AG08396 (cell line): ENCODE results near the gene B3GNT9.
A peak's percentile ranks its signal among the peaks of the same experiment; 100 is the strongest.

Source experiments
- DNase-seq: peaks from one replicate; pipeline ENCODE4 v3.0.0; 2012; ENCODE audit warnings: low spot score, mixed read lengths

B3GNT9 gene

DNA sequence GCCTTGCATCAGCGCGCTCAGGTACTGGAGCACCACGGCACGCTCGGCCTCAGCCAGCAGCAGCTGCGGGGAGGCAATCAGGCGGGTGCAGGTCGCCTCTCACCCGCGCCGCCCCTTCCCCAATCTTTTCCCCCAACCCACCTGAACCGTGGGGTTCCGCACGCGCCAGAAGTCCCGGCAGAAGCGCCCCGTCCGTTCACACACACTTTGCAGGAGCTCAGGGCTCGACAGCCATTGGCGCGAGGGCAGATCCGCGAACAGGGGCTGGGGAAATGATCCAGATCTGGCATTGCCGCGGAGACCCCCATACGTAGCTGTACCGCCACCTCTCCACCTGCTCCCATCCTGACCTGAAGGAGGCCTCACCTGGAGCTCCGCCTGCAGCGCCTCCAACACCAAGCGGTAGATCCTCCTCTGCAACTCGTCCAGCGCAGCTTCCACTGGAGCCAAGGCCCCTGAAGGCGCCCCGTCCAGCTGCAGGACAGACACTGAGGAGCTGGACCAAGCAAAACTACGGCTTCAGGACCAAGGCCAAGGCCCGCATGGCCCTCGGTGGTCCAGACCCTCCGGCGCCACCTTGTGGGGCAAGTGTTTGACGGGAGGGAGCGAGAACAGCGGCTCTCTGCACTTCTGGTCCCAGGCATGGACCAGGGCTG, 34.3 kb upstream of the B3GNT9 start:
- DNase-seq: peak; percentile 87

DNA sequence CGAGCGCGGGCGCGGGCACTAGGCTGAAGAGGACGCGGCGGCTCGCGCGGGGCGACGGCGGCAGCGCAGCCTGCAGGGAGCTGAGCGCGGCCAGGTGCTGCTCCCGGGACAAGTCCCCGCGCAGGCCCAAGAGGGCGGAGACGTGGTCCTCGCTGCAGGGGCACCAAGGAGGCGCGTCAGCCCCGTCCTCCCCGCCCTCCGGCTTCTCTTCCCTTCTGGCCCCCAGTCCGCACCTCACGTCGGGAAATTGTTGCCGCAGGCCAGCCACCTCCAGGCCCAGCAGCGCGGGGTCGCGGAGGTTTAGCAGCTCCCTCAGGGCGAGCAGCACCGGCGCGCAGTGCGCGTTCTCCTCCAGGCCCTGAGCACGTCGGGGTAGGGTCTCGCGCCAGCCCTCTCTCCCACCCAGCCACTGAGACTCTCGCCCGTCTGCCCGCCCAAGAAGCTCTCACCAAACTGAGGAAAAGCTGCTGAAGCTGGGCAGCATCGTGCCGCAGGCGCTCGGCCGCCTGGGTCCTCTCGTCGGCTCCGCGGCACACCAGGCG, 33.7 kb upstream of the B3GNT9 start:
- DNase-seq: no peak

DNA sequence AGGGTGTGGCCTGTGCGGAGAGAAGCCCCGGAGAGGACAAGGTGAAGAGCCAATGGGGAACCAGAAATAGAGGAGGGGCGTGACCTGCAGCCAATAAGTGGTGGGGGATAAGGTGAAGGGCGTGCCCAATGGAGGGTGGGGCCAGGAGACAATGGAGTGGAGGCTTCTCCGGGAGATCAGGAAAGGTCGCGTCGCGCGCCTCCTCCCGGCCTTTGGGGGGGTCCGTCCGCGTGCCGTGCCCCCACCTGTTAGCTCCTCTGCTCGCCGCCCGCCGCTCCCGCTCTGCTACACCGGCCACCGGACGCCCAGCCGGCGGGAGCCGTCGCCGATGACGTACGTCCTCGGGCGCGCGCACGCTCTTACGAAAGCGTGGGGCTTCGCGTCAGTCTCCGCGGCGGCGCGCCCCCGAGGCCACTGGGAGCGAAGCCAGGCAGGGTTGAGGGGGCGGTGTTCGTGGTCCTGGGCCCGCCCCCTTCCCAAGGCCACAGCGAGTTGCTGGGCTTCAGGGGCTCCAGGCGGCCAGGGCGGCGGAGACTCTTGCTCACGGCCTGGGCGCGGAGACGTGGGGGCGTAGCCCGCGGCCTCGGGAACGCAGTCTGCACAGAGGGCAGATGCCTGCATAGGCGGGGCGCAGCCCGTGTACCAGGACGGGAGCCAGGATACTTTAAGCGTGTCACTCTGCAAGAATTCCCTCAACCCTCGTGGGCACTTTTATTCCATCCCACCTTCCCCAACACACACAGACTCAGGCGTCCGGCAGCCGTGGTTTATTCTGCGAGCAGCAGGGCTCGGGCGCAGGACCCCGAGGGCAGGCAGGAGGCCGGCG, 33.0 kb upstream of the B3GNT9 start, which contains the start of gene MATCAP1:
Gene MATCAP1 (minus strand): TSS at position 337 of the 826 bp plus-strand sequence. CDS start 3,353 bp downstream, outside the sequence.
- DNase-seq: peak; percentile 99

DNA sequence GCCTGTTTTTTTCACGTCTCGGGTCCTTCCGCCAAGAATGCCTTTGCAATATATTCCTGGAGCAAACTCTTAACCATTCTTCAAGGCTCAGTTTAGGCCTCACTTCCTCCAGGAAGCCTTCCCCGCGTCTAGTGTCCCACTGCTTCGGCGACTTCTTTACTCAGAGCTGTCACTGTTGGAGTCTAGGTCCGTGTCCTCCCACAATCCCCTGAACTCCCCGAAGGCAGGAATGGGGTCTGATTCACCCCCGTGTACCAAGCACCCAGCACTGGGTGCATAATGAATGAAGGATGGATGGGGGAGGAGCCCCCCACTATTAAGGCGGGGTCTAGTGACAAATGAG, 32.5 kb upstream of the B3GNT9 start:
- no peak for DNase-seq

DNA sequence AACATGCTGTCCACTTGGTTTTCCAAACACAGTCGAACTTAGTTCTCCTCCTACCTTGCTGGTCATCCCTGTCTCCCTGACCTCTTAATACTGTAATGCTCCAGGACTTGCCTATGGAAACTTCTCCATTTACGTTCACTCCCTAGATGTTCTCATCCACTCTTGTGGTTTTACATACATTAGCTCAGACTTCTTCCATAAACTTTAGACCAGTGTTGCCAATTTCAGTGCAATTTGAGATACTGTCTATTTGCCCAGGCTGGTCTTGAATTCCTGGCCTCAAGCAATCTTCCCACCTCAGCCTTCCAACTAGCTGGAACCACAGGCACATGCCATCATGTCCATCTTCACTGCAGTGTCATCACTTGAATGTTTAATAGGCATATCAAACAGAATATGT, 31.5 kb upstream of the B3GNT9 start:
- no peak for DNase-seq

DNA sequence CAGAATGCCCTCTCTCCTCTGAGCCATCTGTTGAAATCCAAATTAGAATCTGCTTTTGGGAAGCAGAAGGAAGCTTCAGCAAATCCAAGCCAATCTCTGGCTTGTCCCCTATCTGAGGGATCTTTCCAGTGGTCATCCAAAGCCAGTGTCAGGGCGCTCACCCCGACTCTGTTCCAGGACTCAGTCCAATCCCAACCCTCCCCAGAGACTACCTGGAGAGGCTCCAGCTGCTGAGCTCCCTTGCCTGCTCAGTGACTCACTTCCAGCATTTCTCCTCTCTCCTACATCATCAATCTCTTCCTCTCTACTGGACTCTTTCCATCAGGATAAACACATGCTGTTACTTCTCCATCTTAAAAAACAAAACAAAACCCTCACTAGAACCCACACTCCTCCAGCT, 30.5 kb upstream of the B3GNT9 start:
- DNase-seq: peak; percentile 87

DNA sequence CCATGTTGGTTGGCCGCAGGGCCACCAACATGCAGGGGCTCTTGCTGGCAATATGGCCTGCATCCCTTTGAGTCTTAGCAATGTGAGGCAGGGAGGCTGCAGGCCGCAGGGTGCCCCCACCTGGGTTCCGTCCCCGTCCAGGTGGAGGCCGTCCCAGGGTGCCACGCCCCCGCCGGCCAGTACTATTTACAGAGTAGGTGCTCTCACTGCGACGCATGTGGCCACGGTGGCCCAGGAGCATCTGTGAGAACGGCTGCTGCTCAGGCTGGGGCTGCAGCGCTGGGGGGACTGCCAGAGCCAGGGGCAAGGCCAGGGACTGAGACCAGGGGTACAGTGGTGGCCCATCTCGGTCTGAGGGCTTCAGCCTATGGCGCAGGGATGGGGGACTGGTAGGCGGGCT, 29.4 kb upstream of the B3GNT9 start:
- DNase-seq: no peak

DNA sequence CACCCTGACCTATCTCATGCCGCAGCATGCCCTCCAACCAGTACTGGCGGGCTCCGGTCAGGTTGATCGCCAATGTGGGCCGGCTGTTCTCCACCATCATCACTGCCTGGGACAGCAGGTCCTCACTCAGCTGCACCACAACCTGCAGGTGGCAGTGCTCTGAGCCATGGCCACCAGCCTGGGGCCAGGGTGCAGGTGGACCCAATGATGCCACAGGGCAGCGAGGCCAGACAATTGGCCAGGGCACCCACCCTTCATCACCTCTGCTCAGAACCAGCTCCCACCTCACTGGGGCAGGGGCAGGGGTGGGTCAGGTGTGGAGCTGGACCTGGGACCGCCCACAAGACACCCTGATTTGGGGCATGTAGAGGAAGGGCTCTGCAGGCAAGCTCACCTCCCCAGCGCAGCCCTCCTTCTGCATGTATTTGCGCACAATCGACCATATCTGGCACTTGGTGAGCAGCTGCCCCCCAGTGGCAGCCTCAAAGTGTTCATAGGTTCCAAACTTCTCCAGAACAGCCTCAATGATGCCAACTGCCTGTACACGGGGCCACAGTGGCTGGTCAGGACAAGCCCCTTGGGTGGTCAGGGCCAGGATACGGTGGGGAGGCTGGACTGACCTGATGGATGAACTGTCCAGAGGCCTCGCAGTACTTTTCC, 28.8 kb upstream of the B3GNT9 start:
- no peak for DNase-seq

DNA sequence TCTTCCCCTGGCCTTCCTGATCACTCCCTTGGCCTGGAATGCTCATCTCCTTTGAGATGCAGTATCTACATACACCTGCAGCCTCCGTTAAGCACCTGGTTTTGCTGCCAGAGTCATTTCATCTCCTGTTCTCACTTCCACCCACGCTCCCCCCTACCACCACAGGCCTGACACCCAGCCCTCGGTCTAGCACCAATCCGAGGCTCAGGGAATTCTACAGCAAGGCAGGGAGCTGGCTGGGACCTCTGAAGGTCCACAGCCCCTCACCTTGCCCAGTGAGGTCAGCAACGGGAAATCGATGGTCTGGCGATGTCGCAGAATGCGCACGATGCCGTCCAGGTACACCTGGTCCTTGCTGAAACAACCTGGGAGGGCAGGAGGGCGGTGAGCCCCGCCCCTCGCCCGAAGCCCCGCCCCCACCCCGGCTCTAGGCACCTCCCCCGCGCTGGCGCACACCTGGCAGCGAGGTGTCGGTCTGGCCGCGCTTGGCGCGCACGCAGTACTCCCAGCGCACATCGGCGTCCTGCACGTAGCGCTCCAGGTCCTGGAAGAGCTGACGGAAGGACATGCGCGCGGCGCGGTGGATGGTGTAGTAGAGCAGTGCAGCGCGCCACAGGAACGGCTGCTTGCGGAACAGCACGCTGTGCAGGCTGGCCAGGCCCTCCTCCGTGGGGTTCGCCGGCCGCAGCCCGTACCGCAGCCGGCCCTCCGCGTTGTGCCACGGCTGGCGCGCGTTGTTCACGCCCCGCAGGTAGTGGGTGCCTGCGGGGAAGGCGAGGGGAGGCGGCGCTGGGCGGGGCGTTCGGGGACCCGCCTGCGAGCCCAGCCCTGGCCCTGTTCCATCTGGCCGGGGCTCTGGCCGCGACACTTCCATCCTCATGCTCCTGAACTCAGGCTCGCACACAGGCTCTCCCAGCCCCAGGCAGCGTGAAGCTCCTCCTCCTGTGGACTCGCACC, 27.2 kb upstream of the B3GNT9 start:
- peak; percentile 77 for DNase-seq

DNA sequence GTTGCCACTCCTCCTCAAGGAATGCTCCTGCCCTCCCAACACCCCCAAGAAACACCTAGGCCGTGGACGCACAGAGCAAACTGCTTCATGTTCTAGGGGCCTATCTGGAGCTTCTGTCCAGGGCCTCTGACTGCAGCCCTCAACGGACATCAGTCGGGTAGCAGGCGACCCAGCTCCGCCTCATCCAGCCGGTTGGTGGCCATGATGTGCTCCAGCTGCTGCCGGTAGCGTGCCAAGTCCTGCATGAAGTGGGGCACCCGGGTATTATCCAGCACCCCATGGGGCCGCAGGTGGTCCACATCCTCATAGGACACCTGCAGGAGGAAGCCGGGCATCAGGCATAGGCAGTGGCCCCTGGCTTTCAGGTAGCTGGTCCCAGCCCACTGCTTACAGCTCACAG, 25.9 kb upstream of the B3GNT9 start:
- no peak for DNase-seq

DNA sequence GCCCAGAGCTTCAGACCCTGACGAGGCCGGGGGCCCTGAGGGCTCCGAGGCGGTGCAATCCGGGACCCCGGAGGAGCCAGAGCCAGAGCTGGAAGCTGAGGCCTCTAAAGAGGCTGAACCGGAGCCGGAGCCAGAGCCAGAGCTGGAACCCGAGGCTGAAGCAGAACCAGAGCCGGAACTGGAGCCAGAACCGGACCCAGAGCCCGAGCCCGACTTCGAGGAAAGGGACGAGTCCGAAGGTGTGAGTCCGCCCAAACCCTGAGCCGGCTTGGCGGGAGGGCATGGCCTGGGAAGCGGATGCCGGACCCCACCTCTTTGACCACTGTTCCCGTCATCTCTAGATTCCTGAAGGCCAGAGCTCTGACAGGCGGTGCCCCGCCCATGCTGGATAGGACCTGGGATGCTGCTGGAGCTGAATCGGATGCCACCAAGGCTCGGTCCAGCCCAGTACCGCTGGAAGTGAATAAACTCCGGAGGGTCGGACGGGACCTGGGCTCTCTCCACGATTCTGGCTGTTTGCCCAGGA, 24.0 kb upstream of the B3GNT9 start:
- no peak for DNase-seq

DNA sequence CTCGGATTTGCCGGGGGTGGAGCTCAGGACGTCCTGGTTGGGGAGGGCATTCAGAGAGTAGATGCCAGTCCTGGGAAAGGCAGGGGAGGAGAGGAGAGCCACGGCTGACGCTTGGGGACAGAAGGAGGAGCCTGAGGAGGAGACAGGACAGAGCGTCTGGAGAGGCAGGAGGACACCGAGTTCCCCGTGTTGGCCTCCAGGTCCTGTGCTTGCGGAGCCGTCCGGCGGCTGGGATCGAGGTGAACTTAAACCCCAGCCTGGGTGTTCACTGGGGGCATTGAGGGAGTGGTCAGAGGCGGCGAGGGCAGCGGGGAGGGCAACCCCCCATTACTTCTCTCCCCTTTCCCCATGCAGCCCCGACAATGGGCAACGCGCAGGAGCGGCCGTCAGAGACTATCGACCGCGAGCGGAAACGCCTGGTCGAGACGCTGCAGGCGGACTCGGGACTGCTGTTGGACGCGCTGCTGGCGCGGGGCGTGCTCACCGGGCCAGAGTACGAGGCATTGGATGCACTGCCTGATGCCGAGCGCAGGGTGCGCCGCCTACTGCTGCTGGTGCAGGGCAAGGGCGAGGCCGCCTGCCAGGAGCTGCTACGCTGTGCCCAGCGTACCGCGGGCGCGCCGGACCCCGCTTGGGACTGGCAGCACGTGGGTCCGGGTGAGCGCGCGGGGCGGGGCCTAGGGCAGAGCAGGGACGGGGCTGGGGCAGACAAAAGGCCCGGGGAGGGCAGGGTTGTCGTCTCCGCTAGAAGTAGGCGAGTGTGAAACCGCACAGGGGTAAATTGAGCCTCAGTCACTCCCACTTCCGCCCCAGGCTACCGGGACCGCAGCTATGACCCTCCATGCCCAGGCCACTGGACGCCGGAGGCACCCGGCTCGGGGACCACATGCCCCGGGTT, 23.3 kb upstream of the B3GNT9 start:
- peak; percentile 89 for DNase-seq

DNA sequence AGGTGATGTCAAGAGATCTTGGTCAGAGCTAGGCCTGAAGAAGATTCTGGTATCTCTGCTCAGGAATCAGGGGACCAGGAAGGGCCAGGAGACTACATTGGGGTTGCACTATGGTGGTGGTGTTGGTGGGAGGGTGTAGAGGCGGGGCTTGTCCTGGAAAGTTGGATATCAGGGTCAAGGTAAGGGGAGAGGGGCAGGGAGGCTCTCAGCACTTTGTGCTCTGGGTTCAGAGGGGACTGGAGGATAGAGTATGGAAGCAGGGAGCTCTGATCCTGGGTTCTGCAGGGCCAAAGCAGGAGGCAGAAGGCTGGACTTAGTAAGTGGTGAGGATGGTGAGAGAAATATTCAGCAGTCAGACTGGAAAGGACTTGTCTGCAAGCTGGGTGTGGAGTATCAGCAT, 22.5 kb upstream of the B3GNT9 start:
- no peak for DNase-seq

DNA sequence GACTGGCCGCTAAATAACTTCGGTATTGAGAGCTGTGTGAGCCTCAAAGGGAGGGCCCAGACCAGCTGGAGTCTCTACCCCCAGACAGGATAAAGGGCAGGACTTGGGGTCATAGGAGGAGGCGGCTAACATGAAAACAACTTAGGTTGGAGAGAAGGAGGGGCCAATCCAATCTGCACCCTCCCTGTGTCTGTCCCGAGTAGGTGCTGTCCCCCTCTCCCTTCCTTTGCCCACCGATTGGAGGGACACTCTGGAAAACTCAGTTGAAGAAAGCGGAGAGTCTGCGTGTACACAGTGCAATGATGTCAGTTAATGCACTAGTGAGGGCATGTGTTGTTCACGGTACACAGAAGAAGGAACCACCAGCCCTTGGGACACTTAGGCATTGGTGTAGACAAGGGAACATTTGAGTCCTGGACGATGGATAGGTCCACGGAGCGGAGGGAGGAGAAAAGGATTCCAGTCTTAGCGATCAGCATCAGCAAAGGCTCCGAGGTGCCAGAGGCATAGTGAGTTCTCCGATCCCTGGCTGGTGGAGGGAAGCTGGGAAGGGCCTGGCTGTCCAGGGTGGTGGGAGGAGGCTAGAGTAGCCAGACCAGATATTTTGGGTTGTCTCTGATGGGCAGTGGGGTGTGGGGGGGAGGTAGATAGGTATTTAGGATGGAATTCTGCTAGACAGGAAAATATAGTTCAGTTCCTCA, 20.3 kb upstream of the B3GNT9 start:
- no peak for DNase-seq

DNA sequence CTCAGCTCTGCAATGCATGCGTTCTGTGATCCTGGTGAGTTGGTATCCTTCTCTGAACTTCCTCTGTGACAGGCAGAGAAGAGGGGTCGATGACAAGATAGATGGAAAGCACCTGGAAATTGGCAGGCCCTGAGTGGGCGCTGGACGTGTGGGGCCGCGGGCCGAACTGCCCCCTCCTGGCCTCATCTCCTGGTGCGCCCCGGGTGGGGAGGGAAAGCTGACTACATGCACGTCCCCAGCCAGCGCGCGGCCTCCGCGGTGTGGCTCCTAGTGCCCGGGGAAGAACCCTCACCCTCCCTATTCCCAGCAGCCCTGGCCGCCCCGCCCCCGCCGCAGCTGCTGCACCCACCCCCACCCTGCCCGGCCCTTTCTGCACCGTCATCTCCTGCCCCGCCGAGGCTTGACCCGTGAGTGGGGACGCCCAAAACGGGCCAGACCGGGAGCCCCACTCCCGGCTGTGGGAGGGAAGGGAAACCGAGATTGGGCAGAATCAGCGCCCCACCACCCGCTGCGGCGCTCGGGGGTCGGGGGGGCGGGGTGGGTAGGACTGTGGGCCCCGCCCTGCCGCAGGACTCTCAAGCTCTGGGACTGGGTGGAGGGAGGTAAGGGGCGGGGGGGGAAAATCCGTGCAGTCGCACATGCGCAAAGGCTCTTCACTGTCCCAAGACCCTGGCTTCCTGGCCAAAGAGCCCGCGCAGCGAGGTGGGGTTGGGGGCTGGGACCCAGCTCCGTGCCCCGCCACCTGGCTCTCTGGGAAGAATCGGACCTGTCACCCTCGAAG, 19.6 kb upstream of the B3GNT9 start, which contains the start of gene NOL3:
Gene NOL3 (plus strand): TSS at position 371 of the 781 bp plus-strand sequence.
- DNase-seq: peak; percentile 90

DNA sequence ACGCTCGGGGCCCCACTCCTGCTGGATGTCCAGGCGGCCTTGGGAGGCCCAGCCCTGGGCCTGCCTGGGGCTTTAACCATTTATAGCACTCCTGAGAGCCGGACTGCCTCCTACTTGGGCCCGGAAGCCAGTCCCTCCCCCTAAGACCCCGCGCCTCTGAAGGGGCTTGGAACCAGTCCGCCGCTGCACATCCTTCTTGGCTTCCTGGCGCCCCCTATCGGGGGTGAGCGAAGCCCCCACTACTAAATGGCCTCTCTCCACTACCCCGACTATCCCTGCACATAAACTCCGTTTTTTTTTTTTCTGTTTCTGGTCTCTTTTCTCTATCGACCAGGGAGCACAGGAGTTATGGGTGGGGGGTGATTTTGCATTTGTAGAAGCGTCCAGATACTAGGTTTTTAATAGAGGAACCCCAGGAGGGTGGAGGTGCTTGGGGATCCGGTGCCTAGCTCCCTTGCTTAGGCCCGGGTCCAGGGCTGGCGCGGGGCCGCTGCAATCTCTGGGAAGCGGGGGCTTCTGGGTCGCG, 18.9 kb upstream of the B3GNT9 start:
- no peak for DNase-seq

DNA sequence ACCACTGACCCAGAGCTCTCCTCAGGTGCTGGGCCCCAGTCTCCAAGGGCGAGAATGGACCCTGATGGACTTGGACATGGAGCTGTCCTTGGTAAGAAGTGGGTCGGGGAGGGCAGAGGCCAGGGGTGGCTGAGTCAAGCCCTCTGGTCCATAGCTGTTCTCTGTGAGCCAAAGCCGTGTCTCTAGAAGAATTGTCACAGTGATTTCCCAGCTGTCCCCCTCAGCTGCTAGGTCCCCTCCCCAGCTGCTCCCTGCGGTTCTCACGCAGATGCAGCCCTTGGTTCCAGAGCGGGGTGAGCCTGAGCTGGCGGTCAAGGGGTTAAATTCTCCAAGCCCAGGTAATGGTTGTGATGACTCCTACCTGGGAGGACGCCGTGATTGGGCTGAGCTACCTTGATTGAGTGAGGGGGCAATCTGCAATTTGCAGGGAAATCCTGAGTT, 18.2 kb upstream of the B3GNT9 start:
- no peak for DNase-seq

DNA sequence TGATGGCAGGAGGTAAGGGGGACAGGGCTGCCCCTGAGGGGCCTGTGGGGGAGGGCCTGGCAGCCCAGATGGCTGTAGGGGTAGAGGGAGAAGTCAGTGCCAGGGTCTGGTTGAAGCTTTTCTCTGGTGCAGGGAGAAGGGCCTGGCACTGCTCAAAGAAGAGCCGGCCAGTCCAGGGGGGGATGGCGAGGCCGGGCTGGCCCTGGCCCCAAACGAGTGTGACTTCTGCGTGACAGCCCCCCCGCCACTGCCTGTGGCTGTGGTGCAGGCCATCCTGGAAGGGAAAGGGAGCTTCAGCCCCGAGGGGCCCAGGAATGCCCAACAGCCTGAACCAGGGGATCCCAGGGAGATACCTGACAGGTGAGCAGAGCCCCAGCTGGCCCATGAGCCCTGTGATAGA, 16.8 kb upstream of the B3GNT9 start:
- DNase-seq: no peak
